ENCODE results near the gene PLOD3. TPM values are rescaled to one million over a fixed set of nuclear protein-coding genes. Genes with fewer than 3 reads are reported as not detected.

Gene PLOD3
- total and polyA plus RNA-seq, 9 of the 15 experiments (the other 6 are each of a cell fraction or from before 2014, with no cell fraction given), result 2.8 to 101 (median 30.9) TPM

GRCh38 chr7:101162551-101163278 lies 54.7 kb downstream of the PLOD3 start (continued):
- no peak for TF ChIP-seq TFE3 (CRISPR knock-in tag; IDR thresholded peaks at IDR 0.05)
- no peak for TF ChIP-seq ZNF449 (CRISPR knock-in tag; IDR thresholded peaks at IDR 0.05)
- no peak for TF ChIP-seq ZNF436 (CRISPR knock-in tag; IDR thresholded peaks at IDR 0.05)
- TF ChIP-seq YBX1 (IDR thresholded peaks at IDR 0.05), result no peak
- no peak for TF ChIP-seq SMARCE1 (IDR thresholded peaks at IDR 0.05)
- no peak for TF ChIP-seq ZNF655 (CRISPR knock-in tag; IDR thresholded peaks at IDR 0.05)
- no peak for TF ChIP-seq ETV1 (tag; conservative IDR thresholded peaks at IDR 0.05; ENCODE audit: low read depth)
- no peak for TF ChIP-seq RUNX1 (IDR thresholded peaks at IDR 0.05; ENCODE audit: low read depth)
- no peak for TF ChIP-seq JUND (IDR thresholded peaks at IDR 0.05; ENCODE audit: borderline replicate concordance, low read depth, low read length)
- TF ChIP-seq JUND (tag; IDR thresholded peaks at IDR 0.05; ENCODE audit: borderline replicate concordance, low read depth, low read length), result no peak
- TF ChIP-seq JUNB (CRISPR knock-in tag; conservative IDR thresholded peaks at IDR 0.05), result no peak
- TF ChIP-seq GTF2F1 (IDR thresholded peaks at IDR 0.05; ENCODE audit: low read depth, low read length), result no peak
- no peak for TF ChIP-seq PCBP1 (IDR thresholded peaks at IDR 0.05; ENCODE audit: low read depth, low read length, poor library complexity, severe bottlenecking)
- no peak for TF ChIP-seq ARID3A (IDR thresholded peaks at IDR 0.05; ENCODE audit: borderline replicate concordance, low read depth, low read length)
- TF ChIP-seq NEUROD1 (IDR thresholded peaks at IDR 0.05; ENCODE audit: borderline replicate concordance, low read depth, low read length, partially characterized antibody), result no peak
- TF ChIP-seq MYC (IDR thresholded peaks at IDR 0.05; ENCODE audit: low read depth, low read length), result peak; percentile 71
- TF ChIP-seq MYC (CRISPR knock-in tag; IDR thresholded peaks at IDR 0.05; ENCODE audit: borderline replicate concordance, low read depth), result no peak
- no peak for TF ChIP-seq SAP30 (IDR thresholded peaks at IDR 0.05; ENCODE audit: borderline replicate concordance, insufficient read depth, low read depth, low read length, poor library complexity, severe bottlenecking)
- TF ChIP-seq CHD1 (IDR thresholded peaks at IDR 0.05; ENCODE audit: low read length), result no peak
- TF ChIP-seq HNRNPL (IDR thresholded peaks at IDR 0.05; ENCODE audit: low read depth, low read length), result no peak
- TF ChIP-seq ZFX (CRISPR knock-in tag; IDR thresholded peaks at IDR 0.05), result peak; percentile 65

All from K562 (cell line).